Immature natural killer cell (primary cell): ENCODE measurements around the gene TIMM8B. TPM values are rescaled to one million over a fixed set of nuclear protein-coding genes. Genes with fewer than 3 reads are reported as not detected.
"Not testable (repeated sequence)": the region's sequence is repeated elsewhere in the genome, so short reads cannot be mapped to it uniquely, and the experiment has no call there.

Source experiments
- DNase-seq, 3 donors: peaks; one replicate each; pipeline ENCODE4 v3.0.0; 2022; ENCODE audit warnings: mixed read lengths in 1 of 3
- H3K27ac Mint-ChIP-seq, 6 donors: one replicate each; pipeline ENCODE4 v1.8.0; 2020; ENCODE audit warnings: mixed read lengths in 6 of 6, mild to moderate bottlenecking in 5 of 6, inconsistent platforms in 4 of 6, moderate library complexity in 3 of 6
- H3K27me3 Mint-ChIP-seq, 3 donors: one replicate each; pipeline ENCODE4 v1.8.0; 2020 to 2021; ENCODE audit warnings: low read depth in 3 of 3, mild to moderate bottlenecking in 3 of 3, mixed read lengths in 3 of 3, moderate library complexity in 3 of 3, inconsistent platforms in 1 of 3
- H3K36me3 Mint-ChIP-seq, 3 donors: one replicate each; pipeline ENCODE4 v1.8.0; 2020; ENCODE audit warnings: mixed read lengths in 3 of 3, inconsistent platforms in 2 of 3, mild to moderate bottlenecking in 2 of 3
- H3K4me1 Mint-ChIP-seq, 2 donors: one replicate each; pipeline ENCODE4 v1.8.0; 2020; ENCODE audit warnings: inconsistent platforms in 2 of 2, mild to moderate bottlenecking in 2 of 2, mixed read lengths in 2 of 2, moderate library complexity in 1 of 2
- H3K4me3 Mint-ChIP-seq, 5 donors: one replicate each; pipeline ENCODE4 v1.8.0; 2020; ENCODE audit warnings: mild to moderate bottlenecking in 5 of 5, mixed read lengths in 5 of 5, inconsistent platforms in 3 of 5, moderate library complexity in 3 of 5
- H3K9me3 Mint-ChIP-seq, 6 donors: one replicate each; pipeline ENCODE4 v1.8.0; 2020; ENCODE audit warnings: mild to moderate bottlenecking in 6 of 6, mixed read lengths in 6 of 6, inconsistent platforms in 4 of 6, moderate library complexity in 3 of 6
- polyA plus RNA-seq, 3 donors: library from polyadenylated mRNA; unstranded; fragments of 300-500 nt; fragmentation: Illumina TruSeq; gene quantifications; one replicate each; pipeline ENCODE4 v1.2.3, GENCODE V29; 2021

Gene TIMM8B
- polyA plus RNA-seq, 3 donors from 2014 or later, result 82.9 to 153 (median 90.7) TPM

DNA sequence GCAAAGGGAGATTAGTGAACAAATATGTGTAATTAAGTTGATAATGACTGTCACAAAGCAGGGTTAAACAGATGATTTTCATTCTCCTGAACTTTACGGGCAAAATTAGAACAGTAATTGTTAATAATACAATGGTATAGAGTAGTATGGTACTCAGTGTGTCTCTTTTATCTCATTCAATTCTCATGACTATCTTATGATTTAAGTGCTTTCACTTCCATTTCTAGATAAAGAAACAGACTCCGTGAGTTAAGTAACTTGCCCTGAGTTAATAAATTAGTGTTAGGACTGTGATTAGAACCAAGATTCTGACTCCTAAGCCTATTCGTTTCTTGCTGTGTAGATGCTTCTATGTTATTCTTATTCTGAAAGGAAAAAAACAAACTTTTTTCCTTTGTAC, 34.8 kb downstream of the TIMM8B start:
- Mint-ChIP-seq H3K27me3 (no peaks in the 10 kb centered on the region), H3K27ac (no peak overlapping the region), H3K4me3 (no peak overlapping the region), H3K4me1 (no peaks in the 10 kb centered on the region), H3K9me3 (no peaks in the 10 kb centered on the region), H3K36me3 (peaks cover 26 to 57% (median 38%) of the 10 kb centered on the region in 3 donors)
- DNase-seq, result no peak

DNA sequence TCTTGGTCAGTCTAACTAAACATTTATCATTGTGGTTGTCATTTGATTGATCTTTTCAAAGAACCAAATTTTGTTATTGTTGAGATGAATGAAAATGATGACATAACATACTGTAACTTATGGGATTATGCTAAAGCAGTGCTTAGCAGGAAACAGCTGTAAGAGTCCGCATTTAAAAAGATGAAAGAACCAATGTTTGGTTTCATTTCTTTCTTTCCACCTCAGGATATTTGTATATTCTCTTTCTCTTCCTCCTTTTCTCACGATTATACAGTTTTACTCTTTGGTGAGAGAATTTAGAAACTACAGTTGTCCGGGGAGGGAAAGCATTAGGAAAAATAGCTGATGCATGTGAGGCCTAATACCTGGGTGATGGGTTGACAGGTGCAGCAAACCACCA, 35.8 kb downstream of the TIMM8B start:
- no peaks in the 10 kb centered on the region for H3K9me3 Mint-ChIP-seq
- DNase-seq, result no peak
- H3K27me3 Mint-ChIP-seq, result no peaks in the 10 kb centered on the region
- H3K4me3 Mint-ChIP-seq, result no peak overlapping the region
- H3K4me1 Mint-ChIP-seq, result no peaks in the 10 kb centered on the region
- peaks cover 29 to 62% (median 45%) of the 10 kb centered on the region in 3 donors for H3K36me3 Mint-ChIP-seq
- H3K27ac Mint-ChIP-seq, result no peak overlapping the region

DNA sequence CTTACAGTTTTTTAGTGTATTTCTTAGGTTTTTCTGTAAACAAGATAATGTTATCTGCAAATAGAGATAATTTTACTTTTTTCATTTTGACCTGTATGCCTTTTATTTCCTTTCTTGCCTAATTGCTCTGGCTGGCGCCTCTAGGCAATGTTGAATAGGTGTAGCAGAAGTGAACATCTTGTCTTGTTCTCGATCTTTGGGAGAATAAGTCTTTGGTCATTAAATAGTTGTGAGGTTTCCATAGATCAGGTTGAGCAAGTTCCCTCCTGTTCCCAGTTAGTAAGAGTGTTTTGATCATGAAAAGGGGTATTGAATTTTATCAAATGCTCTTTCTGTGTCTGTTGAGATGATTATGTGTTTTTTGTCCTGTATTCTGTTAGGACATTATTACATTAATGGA, 36.8 kb downstream of the TIMM8B start:
- DNase-seq, result no peak
- Mint-ChIP-seq H3K27ac (peak overlapping the region in 1 of 6 donors; percentile 34), H3K36me3 (peaks cover 26 to 68% (median 42%) of the 10 kb centered on the region in 3 donors)

DNA sequence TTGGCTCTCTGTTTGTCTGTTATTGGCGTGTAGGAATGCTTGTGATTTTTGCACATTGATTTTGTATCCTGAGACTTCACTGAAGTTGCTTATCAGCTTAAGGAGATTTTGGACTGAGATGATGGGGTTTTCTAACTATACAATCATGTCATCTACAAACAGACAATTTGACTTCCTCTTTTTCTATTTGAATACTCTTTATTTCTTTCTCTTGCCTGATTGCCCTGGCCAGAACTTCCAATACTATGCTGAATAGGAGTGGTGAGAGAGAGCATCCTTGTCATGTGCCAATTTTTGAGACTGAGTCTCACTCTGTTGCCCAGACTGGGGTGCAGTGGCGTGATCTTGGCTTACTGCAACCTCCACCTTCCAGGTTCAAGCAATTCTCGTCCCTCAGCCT, 38.3 kb downstream of the TIMM8B start:
- not testable (repeated sequence) for H3K9me3 Mint-ChIP-seq, H3K27ac Mint-ChIP-seq, H3K4me1 Mint-ChIP-seq, H3K4me3 Mint-ChIP-seq, DNase-seq, H3K27me3 Mint-ChIP-seq
- H3K36me3 Mint-ChIP-seq, result peaks cover 26 to 70% (median 42%) of the 10 kb centered on the region in 3 donors

More for the DNA sequence above, 36.8 kb downstream of the TIMM8B start:
- Mint-ChIP-seq H3K4me3 (no peak overlapping the region), H3K4me1 (no peaks in the 10 kb centered on the region), H3K9me3 (no peaks in the 10 kb centered on the region), H3K27me3 (no peaks in the 10 kb centered on the region)

DNA sequence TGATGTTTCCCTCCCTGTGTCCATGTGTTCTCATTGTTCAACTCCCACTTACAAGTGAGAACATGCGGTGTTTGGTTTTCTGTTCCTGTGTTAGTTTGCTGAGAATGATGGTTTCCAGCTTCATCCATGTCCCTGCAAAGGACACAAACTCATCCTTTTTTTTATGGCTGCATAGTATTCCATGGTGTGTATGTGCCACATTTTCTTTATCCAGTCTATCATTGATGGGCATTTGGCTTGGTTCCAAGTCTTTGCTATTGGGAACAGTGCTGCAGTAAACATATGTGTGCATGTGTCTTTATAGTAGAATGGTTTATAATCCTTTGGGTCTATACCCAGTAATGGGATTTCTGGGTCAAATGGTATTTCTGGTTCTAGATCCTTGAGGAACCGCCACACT, 39.9 kb downstream of the TIMM8B start:
- not testable (repeated sequence) for H3K4me3 Mint-ChIP-seq, H3K27me3 Mint-ChIP-seq, DNase-seq, H3K27ac Mint-ChIP-seq, H3K9me3 Mint-ChIP-seq
- Mint-ChIP-seq H3K36me3 (peaks cover 21 to 64% (median 30%) of the 10 kb centered on the region in 3 donors), H3K4me1 (peaks cover 2 to 10% of the 10 kb centered on the region in 2 donors)

DNA sequence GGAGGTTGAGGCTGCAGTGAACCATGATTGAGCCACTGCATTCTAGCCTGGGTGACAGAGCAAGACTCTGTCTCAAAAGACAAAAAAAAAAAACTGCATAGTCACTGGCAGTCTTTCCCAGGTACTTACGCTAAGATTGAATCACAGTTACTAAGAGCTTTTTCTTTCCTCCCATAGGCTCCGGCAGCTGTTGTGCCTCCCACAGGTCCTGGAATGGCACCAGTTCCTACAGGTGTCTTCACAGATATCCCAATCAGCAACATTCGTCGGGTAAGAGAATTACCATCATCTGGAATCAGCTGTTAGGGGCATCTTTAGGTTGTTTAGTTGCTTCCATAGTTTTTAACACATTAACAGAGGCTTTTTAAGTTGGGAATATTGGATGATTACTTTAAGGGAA, 41.6 kb downstream of the TIMM8B start:
- no peak for DNase-seq
- H3K4me1 Mint-ChIP-seq, result peaks cover 2 to 16% of the 10 kb centered on the region in 2 donors
- H3K9me3 Mint-ChIP-seq, result no peaks in the 10 kb centered on the region
- H3K27me3 Mint-ChIP-seq, result no peaks in the 10 kb centered on the region
- no peak overlapping the region for H3K4me3 Mint-ChIP-seq
- H3K27ac Mint-ChIP-seq, result no peak overlapping the region
- H3K36me3 Mint-ChIP-seq, result peaks cover 17 to 57% (median 29%) of the 10 kb centered on the region in 3 donors

DNA sequence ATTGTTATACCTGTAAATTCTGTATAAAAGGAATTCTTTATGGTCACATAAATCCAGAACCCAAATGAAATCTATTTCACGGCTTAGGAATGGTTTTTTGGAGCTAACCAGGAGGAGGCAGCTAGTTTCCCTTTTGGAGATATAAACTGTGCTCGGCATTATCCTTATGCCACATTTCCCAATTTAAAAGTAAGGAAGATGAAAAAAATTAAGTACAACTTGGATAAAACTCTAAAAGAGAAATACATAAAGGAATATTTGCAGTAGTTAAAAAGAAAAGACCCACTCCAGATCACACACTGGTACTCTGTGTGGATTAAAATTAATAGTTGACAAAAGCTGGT, 43.6 kb downstream of the TIMM8B start:
- peaks cover 26 to 63% (median 33%) of the 10 kb centered on the region in 3 donors for H3K36me3 Mint-ChIP-seq
- H3K9me3 Mint-ChIP-seq, result no peaks in the 10 kb centered on the region
- H3K27me3 Mint-ChIP-seq, result no peaks in the 10 kb centered on the region
- H3K4me3 Mint-ChIP-seq, result no peak overlapping the region
- H3K27ac Mint-ChIP-seq, result peak overlapping the region in 1 of 6 donors; percentile 7
- peaks cover 2 to 16% of the 10 kb centered on the region in 2 donors for H3K4me1 Mint-ChIP-seq
- DNase-seq, result no peak

DNA sequence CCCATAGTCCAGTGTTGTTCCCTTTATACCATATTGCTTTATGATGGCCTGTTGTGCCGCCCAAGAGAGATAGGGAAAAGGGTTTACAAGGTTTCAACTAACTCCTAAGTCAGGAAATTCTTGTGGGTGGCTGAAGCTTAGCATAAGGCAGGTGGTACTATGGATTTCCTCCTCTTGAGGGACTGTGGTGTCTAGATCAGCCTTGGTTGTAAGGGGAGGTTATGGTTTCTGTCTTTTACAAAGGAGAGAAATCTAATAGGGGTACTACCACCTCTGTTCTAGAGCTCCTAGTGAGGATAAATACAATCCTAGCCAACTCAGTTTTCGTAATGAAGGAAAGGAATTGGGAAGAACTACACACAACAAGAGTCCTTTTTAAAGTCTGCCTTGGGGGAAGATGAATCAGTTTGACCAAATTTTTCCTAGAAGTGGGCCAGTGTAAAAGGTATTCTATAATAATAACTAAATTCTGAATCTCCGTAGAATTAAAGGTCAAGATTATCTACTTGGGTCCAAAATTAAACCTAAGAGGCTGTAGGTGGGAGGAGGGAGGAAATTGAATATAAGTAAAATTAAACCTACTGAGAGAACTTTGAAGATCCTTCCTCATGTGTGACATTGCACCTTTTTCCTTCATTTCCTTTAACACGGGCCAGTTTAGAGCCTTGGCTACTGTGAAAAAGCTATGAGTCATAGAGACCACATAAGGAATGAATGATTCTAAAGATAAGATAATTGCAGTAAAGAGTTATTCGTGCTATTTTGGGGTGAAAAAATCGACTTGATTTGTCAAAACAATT, 44.2 kb downstream of the TIMM8B start:
- no peaks in the 10 kb centered on the region for H3K9me3 Mint-ChIP-seq
- H3K4me3 Mint-ChIP-seq, result no peak overlapping the region
- peaks cover 24 to 60% (median 30%) of the 10 kb centered on the region in 3 donors for H3K36me3 Mint-ChIP-seq
- DNase-seq, result no peak
- peak overlapping the region in 1 of 6 donors; percentile 58 for H3K27ac Mint-ChIP-seq
- H3K27me3 Mint-ChIP-seq, result no peaks in the 10 kb centered on the region
- peaks cover 2 to 16% of the 10 kb centered on the region in 2 donors for H3K4me1 Mint-ChIP-seq

DNA sequence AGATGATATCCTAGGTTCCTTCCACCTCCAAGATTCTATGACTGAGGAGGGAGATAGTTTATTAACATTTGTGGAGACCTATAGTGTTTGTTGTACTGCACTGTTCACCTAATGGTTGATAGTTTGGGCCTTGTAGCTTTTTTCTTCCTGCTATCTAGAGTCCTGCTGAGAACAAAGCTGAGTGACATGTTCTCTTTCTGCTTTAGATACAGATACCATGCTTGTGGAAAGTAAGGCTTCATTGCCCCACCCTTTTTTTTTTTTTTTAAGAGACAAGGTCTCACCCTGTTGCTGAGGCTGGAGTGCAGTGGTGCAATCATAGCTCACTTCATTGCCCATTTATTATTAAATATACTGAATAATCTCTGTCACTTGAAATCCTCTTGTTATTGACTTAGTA, 49.0 kb downstream of the TIMM8B start:
- H3K27me3 Mint-ChIP-seq, result peaks cover 0 to 2% (median 0%) of the 10 kb centered on the region in 3 donors
- peaks cover 14 to 35% (median 31%) of the 10 kb centered on the region in 3 donors for H3K36me3 Mint-ChIP-seq
- no peak overlapping the region for H3K4me3 Mint-ChIP-seq
- peaks cover 6 to 11% of the 10 kb centered on the region in 2 donors for H3K4me1 Mint-ChIP-seq
- H3K27ac Mint-ChIP-seq, result no peak overlapping the region
- no peak for DNase-seq
- no peaks in the 10 kb centered on the region for H3K9me3 Mint-ChIP-seq

Other genes starting within 250 kb of the TIMM8B start
- 10 to 100 TPM in 2 of 3 donors, 1 to 10 TPM in 1; 7.1 to 12.9 (median 11.4) TPM for gene ALG9, start 215.2 kb downstream of the TIMM8B start, polyA plus RNA-seq
- 1 to 10 TPM; 3.3 to 9.8 (median 5.8) TPM for gene FDXACB1, start 207.6 kb downstream of the TIMM8B start, polyA plus RNA-seq
- 10 to 100 TPM; 12.4 to 14.5 (median 12.6) TPM for gene CFAP68, start 207.2 kb downstream of the TIMM8B start, polyA plus RNA-seq
- gene CRYAB, start 175.0 kb downstream of the TIMM8B start, polyA plus RNA-seq, result not detected
- gene HSPB2, start 174.0 kb downstream of the TIMM8B start, polyA plus RNA-seq, result not detected
- gene C11orf52, start 167.8 kb downstream of the TIMM8B start, polyA plus RNA-seq, result not detected
- gene DIXDC1, start 149.4 kb downstream of the TIMM8B start, polyA plus RNA-seq, result not detected
- gene DLAT, start 61.3 kb downstream of the TIMM8B start, polyA plus RNA-seq, result 10 to 100 TPM; 13.6 to 21.5 (median 20.7) TPM
- not detected for gene PIH1D2, start 12.7 kb downstream of the TIMM8B start, polyA plus RNA-seq
- gene NKAPD1, start 12.5 kb downstream of the TIMM8B start, polyA plus RNA-seq, result 10 to 100 TPM in 2 of 3 donors, 1 to 10 TPM in 1; 5.9 to 13.7 (median 11.4) TPM
- 100 to 1,000 TPM; 158 to 341 (median 192) TPM for gene SDHD, start 117 bp upstream of the TIMM8B start, polyA plus RNA-seq
- gene IL18, start 77.3 kb upstream of the TIMM8B start, polyA plus RNA-seq, result 10 to 100 TPM in 2 of 3 donors, 1 to 10 TPM in 1; 6.8 to 20.4 (median 11.2) TPM
- gene TEX12, start 80.6 kb upstream of the TIMM8B start, polyA plus RNA-seq, result under 1 TPM in 1 of 3 donors, not detected in 2; 0.78 TPM
- gene BCO2, start 88.8 kb upstream of the TIMM8B start, polyA plus RNA-seq, result 1 to 10 TPM in 2 of 3 donors, under 1 TPM in 1; 0.41 to 2.7 (median 2.1) TPM
- 10 to 100 TPM; 14.5 to 34.1 (median 25.4) TPM for gene PTS, start 139.7 kb upstream of the TIMM8B start, polyA plus RNA-seq
- not detected for gene PLET1, start 174.1 kb upstream of the TIMM8B start, polyA plus RNA-seq